ENCODE results near the gene MRPL22. TPM values are rescaled to one million over a fixed set of nuclear protein-coding genes. Genes with fewer than 3 reads are reported as not detected.

MRPL22 gene
- total and polyA plus RNA-seq, 2 donors (not counting 1 experiment from before 2014, with no cell fraction given) = 17.8 to 42.6 TPM

GRCh38 chr5:154984946-154985516, 44.2 kb downstream of the MRPL22 start:
- Histone ChIP-seq H3K9me3 (ENCODE audit: control insufficient read depth, insufficient read depth, low read depth, low read length) (no peaks in the 10 kb centered on the region), H3K4me1 (ENCODE audit: control insufficient read depth, extremely low read depth, insufficient read depth, low read length) (no peaks in the 10 kb centered on the region), H3K27ac (ENCODE audit: insufficient read depth, low read length) (no peak overlapping the region), H4K20me1 (ENCODE audit: control insufficient read depth, extremely low read depth, insufficient read depth, low read length) (no peaks in the 10 kb centered on the region), H3K36me3 (ENCODE audit: control insufficient read depth, insufficient read depth, low read length) (no peaks in the 10 kb centered on the region), H3K4me3 (replicated peaks in 1 of 4; ENCODE audit: control extremely low read depth in 1 of 4, insufficient read depth in 1 of 4, low read depth in 3 of 4, low read length in 4 of 4) (no peak overlapping the region), H3K27me3 (ENCODE audit: control insufficient read depth, insufficient read depth, low read length) (no peaks in the 10 kb centered on the region), H3K9ac (ENCODE audit: insufficient read depth, low read length) (no peak overlapping the region), H2AFZ (ENCODE audit: low read length) (no peak overlapping the region), H3K79me2 (ENCODE audit: control insufficient read depth, insufficient read depth, low read length) (no peaks in the 10 kb centered on the region), H3K4me2 (ENCODE audit: extremely low read depth, insufficient read depth, low read length) (no peak overlapping the region)
- TF ChIP-seq EZH2 (IDR thresholded peaks at IDR 0.05; ENCODE audit: low read length, missing control alignments) (no peak), CTCF (conservative IDR thresholded peaks at IDR 0.05 in 1 of 2, IDR thresholded peaks at IDR 0.05 in 1 of 2; ENCODE audit: low read depth in 1 of 2, low read length in 2 of 2) (no peak)
- DNase-seq (ENCODE audit: low read depth in 2 of 2) = no peak

- no peak overlapping the region for H2AFZ ChIP-seq (ENCODE audit: low read length)
- H3K4me1 ChIP-seq (ENCODE audit: control insufficient read depth, extremely low read depth, insufficient read depth, low read length) = no peaks in the 10 kb centered on the region
- DNase-seq (ENCODE audit: low read depth in 2 of 2) = peak in 1 of 2 donors; percentile 50
- no peak overlapping the region for H3K9ac ChIP-seq (ENCODE audit: insufficient read depth, low read length)
- H3K27ac ChIP-seq (ENCODE audit: insufficient read depth, low read length) = no peak overlapping the region
- TF ChIP-seq CTCF (conservative IDR thresholded peaks at IDR 0.05 in 1 of 2, IDR thresholded peaks at IDR 0.05 in 1 of 2; ENCODE audit: low read depth in 1 of 2, low read length in 2 of 2) (no peak), EZH2 (IDR thresholded peaks at IDR 0.05; ENCODE audit: low read length, missing control alignments) (no peak)
- H3K9me3 ChIP-seq (ENCODE audit: control insufficient read depth, insufficient read depth, low read depth, low read length) = no peaks in the 10 kb centered on the region
- no peaks in the 10 kb centered on the region for H3K36me3 ChIP-seq (ENCODE audit: control insufficient read depth, insufficient read depth, low read length)
- H3K27me3 ChIP-seq (ENCODE audit: control insufficient read depth, insufficient read depth, low read length) = no peaks in the 10 kb centered on the region
- no peak overlapping the region for H3K4me3 ChIP-seq (replicated peaks in 1 of 4; ENCODE audit: control extremely low read depth in 1 of 4, insufficient read depth in 1 of 4, low read depth in 3 of 4, low read length in 4 of 4)
- H4K20me1 ChIP-seq (ENCODE audit: control insufficient read depth, extremely low read depth, insufficient read depth, low read length) = no peaks in the 10 kb centered on the region
- no peaks in the 10 kb centered on the region for H3K79me2 ChIP-seq (ENCODE audit: control insufficient read depth, insufficient read depth, low read length)
- no peak overlapping the region for H3K4me2 ChIP-seq (ENCODE audit: extremely low read depth, insufficient read depth, low read length)
Observed at GRCh38 chr5:154986151-154986550, 45.3 kb downstream of the MRPL22 start.

- no peaks in the 10 kb centered on the region for H3K4me1 ChIP-seq (ENCODE audit: control insufficient read depth, extremely low read depth, insufficient read depth, low read length)
- no peak for TF ChIP-seq EZH2 (IDR thresholded peaks at IDR 0.05; ENCODE audit: low read length, missing control alignments)
- TF ChIP-seq CTCF (conservative IDR thresholded peaks at IDR 0.05 in 1 of 2, IDR thresholded peaks at IDR 0.05 in 1 of 2; ENCODE audit: low read depth in 1 of 2, low read length in 2 of 2) = no peak
- H3K9ac ChIP-seq (ENCODE audit: insufficient read depth, low read length) = no peak overlapping the region
- H3K27ac ChIP-seq (ENCODE audit: insufficient read depth, low read length) = no peak overlapping the region
- no peaks in the 10 kb centered on the region for H4K20me1 ChIP-seq (ENCODE audit: control insufficient read depth, extremely low read depth, insufficient read depth, low read length)
- no peak overlapping the region for H3K4me3 ChIP-seq (replicated peaks in 1 of 4; ENCODE audit: control extremely low read depth in 1 of 4, insufficient read depth in 1 of 4, low read depth in 3 of 4, low read length in 4 of 4)
- no peaks in the 10 kb centered on the region for H3K36me3 ChIP-seq (ENCODE audit: control insufficient read depth, insufficient read depth, low read length)
- no peaks in the 10 kb centered on the region for H3K27me3 ChIP-seq (ENCODE audit: control insufficient read depth, insufficient read depth, low read length)
- H2AFZ ChIP-seq (ENCODE audit: low read length) = no peak overlapping the region
- no peak for DNase-seq (ENCODE audit: low read depth in 2 of 2)
- no peaks in the 10 kb centered on the region for H3K79me2 ChIP-seq (ENCODE audit: control insufficient read depth, insufficient read depth, low read length)
- H3K4me2 ChIP-seq (ENCODE audit: extremely low read depth, insufficient read depth, low read length) = no peak overlapping the region
- no peaks in the 10 kb centered on the region for H3K9me3 ChIP-seq (ENCODE audit: control insufficient read depth, insufficient read depth, low read depth, low read length)
Observed at GRCh38 chr5:154989626-154990025, 48.8 kb downstream of the MRPL22 start.
